ENCODE measurements around the gene DHCR7. TPM values are rescaled to one million over a fixed set of nuclear protein-coding genes. Genes with fewer than 3 reads are reported as not detected.

Gene DHCR7
- 46.3 TPM for total RNA-seq
- long read RNA-seq, transcript DHCR7-201 (9 exons, 2,666 nt), result major isoform, 52 of 60 reads
- long read RNA-seq, partial matches to known transcripts, result 3 of 60 reads
- long read RNA-seq, other reads (novel, unspliced or antisense), result 3 of 60 reads

- ATAC-seq (peak; percentile 92), DNase-seq (ENCODE audit: missing footprints) (peak; percentile 99)
- intact Hi-C loops (cut with DNase I), result no loop called here
Measured at GRCh38 chr11:71448257-71449171, at the start of gene DHCR7. Gene DHCR7 (minus strand): TSS chr11:71448393. CDS start chr11:71444952, 3,441 bp downstream.

- peak; percentile 11 for DNase-seq (ENCODE audit: missing footprints)
- intact Hi-C loops (cut with DNase I), result no loop called here
Measured at GRCh38 chr11:71496421-71496820, 48.2 kb upstream of the DHCR7 start.

GRCh38 chr11:71495286-71496230 lies 47.4 kb upstream of the DHCR7 start:
- no peak for DNase-seq (ENCODE audit: missing footprints)
- ATAC-seq, result no peak
- intact Hi-C loops (cut with DNase I), result no loop called here

More at GRCh38 chr11:71496421-71496820, 48.2 kb upstream of the DHCR7 start:
- no peak for ATAC-seq

- no peak for ATAC-seq
- no peak for DNase-seq (ENCODE audit: missing footprints)
- intact Hi-C loops (cut with DNase I), result no loop called here
Measured at GRCh38 chr11:71491940-71492339, 43.7 kb upstream of the DHCR7 start.

GRCh38 chr11:71491531-71491930 lies 43.3 kb upstream of the DHCR7 start:
- DNase-seq (ENCODE audit: missing footprints), result peak; percentile 42
- no peak for ATAC-seq
- intact Hi-C loops (cut with DNase I), result no loop called here

- DNase-seq (ENCODE audit: missing footprints) (peak; percentile 20), ATAC-seq (no peak)
- intact Hi-C loops (cut with DNase I), result no loop called here
Measured at GRCh38 chr11:71490731-71491390, 42.7 kb upstream of the DHCR7 start.

- ATAC-seq (no peak), DNase-seq (ENCODE audit: missing footprints) (peak; percentile 43)
- intact Hi-C loops (cut with DNase I), result no loop called here
Measured at GRCh38 chr11:71490044-71490730, 42.0 kb upstream of the DHCR7 start.

GRCh38 chr11:71489311-71490043 lies 41.3 kb upstream of the DHCR7 start:
- peak; percentile 42 for DNase-seq (ENCODE audit: missing footprints)
- ATAC-seq, result no peak
- intact Hi-C loops (cut with DNase I), result no loop called here

- DNase-seq (ENCODE audit: missing footprints) (no peak), ATAC-seq (no peak)
- intact Hi-C loops (cut with DNase I), result no loop called here
Measured at GRCh38 chr11:71488681-71489270, 40.6 kb upstream of the DHCR7 start.

- ATAC-seq, result no peak
- no peak for DNase-seq (ENCODE audit: missing footprints)
- intact Hi-C loops (cut with DNase I), result no loop called here
Measured at GRCh38 chr11:71486320-71486719, 38.1 kb upstream of the DHCR7 start.

GRCh38 chr11:71485466-71485865 lies 37.3 kb upstream of the DHCR7 start:
- ATAC-seq (no peak), DNase-seq (ENCODE audit: missing footprints) (peak; percentile 27)
- intact Hi-C loops (cut with DNase I), result no loop called here

GRCh38 chr11:71485063-71485399 lies 36.8 kb upstream of the DHCR7 start:
- DNase-seq (ENCODE audit: missing footprints) (peak; percentile 37), ATAC-seq (no peak)
- intact Hi-C loops (cut with DNase I), result no loop called here

GRCh38 chr11:71484248-71485062 lies 36.3 kb upstream of the DHCR7 start:
- intact Hi-C loops (cut with DNase I), result no loop called here
- ATAC-seq, result no peak
- DNase-seq (ENCODE audit: missing footprints), result peak; percentile 50

- ATAC-seq (no peak), DNase-seq (ENCODE audit: missing footprints) (no peak)
- intact Hi-C loops (cut with DNase I), result loop anchor here (1.0 kb wide), 1 partner anchor 13 kb away; no protein-coding TSS in a partner anchor
Measured at GRCh38 chr11:71483692-71484091, 35.5 kb upstream of the DHCR7 start.

- peak; percentile 57 for DNase-seq (ENCODE audit: missing footprints)
- intact Hi-C loops (cut with DNase I), result loop anchor here (1.0 kb wide), 1 partner anchor 13 kb away; no protein-coding TSS in a partner anchor
- ATAC-seq, result no peak
Measured at GRCh38 chr11:71482746-71483364, 34.7 kb upstream of the DHCR7 start.

- intact Hi-C loops (cut with DNase I), result no loop called here
- DNase-seq (ENCODE audit: missing footprints) (peak; percentile 60), ATAC-seq (no peak)
Measured at GRCh38 chr11:71482216-71482615, 34.0 kb upstream of the DHCR7 start.
